GM20431 (cell line): Measurements from ENCODE around the gene DALRD3.

Source experiments
- in situ Hi-C: fragments of 300-500 bp; cut with MseI, MboI; formaldehyde crosslinking; loops from one replicate; pipeline ENCODE4 v1.15.0; 2020; ENCODE audit warnings: low sequenced_read_pairs; ENCODE audit not compliant: unreplicated experiment

Gene DALRD3

DNA sequence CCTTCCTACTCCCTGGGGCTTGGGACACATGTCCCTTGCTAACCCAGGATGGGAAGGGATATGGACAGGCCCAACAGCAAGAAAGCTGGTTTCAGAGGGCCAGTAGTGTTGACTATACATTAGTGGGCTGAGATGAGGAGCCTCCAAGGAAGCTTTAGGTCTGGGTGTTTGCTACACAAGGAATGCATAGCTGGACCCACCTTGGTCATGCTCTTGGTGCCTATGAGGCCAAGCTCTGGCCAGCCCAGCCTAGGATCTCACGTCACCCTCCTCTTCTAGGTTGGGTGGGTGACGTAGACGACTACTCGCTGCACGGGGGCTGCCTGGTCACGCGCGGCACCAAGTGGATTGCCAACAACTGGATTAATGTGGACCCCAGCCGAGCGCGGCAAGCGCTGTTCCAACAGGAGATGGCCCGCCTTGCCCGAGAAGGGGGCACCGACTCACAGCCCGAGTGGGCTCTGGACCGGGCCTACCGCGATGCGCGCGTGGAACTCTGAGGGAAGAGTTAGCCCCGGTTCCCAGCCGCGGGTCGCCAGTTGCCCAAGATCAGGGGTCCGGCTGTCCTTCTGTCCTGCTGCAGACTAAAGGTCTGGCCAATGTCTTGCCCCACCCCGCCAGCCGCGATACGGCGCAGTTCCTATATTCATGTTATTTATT lies 11.8 kb downstream of the DALRD3 start:
- in situ Hi-C loops, result no loop called here

DNA sequence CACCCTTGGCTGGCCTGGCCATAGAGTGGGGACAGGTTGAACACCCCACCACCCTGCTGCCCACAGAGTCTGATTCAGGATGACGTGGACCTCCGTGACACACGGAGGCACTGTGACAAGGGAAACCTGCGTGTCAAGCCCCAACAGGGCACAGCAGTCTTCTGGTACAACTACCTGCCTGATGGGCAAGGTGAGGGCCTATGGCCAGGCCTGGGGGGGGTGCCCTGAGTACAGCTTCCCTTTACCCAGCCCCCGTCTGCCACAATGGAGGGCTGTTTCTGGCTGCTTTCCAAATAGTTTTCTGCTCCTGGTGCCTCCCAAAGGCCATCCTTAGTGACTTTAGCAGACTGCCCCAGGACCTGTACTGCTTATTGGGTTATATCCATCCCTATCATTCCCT lies 12.4 kb downstream of the DALRD3 start:
- in situ Hi-C loops, result no loop called here

GRCh38 chr3:49005303-49005680 lies 13.1 kb downstream of the DALRD3 start:
- in situ Hi-C loops, result no loop called here

DNA sequence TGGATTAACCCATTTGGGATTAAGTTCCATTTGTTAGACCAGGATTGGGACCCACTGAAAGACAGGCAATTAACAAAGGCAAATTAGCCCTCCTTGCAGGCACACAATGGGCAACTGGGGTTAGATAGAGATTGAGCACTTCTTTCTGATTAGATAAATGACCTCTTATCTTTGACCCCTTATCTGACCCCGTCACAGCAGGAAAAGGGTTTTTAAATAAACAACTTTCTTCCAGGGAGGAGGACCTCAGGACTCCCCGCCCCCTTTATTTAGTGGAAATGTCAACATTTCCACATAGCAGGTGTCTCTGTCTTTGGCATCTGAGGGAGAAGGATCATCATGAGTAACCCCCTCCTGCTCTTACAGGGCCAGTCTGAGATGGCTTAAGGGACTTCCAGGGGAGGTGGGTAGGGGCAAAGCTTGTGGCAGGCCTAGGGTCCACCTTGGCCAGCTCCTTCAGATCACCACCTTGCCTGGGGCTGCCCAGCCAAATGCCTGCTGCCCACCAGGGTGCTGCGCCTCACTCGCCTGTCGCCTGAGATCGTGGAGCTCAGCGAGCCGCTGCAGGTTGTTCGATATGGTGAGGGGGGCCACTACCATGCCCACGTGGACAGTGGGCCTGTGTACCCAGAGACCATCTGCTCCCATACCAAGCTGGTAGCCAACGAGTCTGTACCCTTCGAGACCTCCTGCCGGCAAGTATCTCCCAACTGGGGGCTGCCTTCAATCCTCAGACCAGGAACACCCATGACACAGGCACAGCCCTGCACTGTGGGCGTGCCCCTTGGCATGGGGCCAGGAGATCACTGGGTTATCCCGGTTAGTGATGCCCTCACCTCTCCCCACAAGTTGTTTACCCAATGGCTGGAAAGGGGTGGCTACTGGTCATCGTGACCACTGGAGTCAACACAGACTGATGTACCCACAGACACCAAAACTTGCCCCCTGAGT lies 13.8 kb downstream of the DALRD3 start:
- in situ Hi-C loops, result no loop called here

- in situ Hi-C loops, result no loop called here
Measured at GRCh38 chr3:49001155-49001554, 17.2 kb downstream of the DALRD3 start.

- in situ Hi-C loops, result no loop called here
Measured at GRCh38 chr3:48999085-48999858, 19.1 kb downstream of the DALRD3 start.

DNA sequence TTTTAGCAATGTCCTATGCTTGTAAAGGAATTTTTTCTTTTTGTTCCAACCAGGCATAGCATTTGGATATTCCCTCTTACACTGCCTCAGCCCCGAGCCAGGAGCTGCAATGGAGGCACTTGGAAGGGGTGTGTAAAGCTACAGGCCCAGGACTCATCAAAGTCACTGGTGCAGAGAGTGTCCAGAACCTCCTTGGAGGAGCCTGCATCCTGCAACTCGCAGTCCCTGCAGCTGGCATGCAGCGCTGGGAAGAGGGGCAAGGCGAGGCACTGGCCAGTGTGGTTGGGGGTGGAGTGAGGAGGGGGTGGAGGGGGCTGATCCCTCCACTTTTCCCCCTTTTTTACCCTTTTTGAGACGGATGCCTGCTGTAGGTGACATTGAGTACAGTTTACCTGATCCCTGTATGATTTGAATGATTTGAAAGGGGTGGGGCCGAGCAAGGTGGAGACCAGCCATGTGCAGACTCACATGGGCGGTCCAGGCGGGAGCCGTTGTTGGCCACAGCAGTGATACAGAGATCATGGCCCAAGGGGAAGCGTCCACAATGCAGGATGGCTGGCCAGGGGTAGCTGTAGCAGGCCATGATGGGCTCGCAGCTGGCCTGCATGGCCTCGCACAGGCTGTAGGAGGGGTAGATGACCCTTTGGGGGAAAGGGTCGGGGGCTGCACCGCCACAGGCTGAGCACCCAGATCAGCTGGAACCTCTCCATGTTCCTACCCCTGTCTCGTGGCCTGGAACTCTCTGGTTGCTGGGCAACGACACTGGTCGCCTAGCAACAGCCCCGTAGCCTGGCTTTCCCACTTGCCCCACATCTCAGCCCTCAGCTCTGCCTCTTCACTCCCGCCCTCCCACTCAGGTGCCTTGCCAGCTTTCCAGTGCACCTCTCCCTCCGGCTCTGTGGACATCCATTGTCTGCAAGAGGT lies 20.4 kb downstream of the DALRD3 start:
- in situ Hi-C loops, result no loop called here

DNA sequence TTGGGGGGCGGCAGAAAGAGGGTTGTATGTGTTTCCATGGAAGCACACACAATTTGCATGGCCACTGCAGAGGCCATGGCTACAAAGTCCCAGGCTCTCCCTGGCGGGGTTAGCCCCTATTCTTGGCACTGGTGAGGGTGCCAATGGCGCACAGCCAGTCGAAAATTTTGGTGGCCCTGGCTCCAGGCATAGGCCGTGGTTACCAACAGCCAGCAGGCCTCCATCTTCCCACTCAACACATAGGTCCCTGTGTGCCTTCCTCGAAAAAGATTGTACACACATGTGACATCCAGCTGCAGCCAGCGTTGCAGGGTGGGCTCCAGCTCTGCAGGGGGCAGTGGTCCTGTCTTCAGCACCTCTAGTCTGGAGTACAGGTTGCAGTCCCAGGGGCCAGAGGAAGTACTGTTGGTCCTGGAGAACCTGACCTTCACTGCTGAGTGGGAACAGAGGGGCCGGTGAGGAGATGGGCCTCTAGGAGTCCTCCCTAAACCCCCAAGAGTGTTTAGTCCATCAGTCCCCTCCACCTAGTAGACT lies 21.2 kb downstream of the DALRD3 start:
- in situ Hi-C loops, result no loop called here

DNA sequence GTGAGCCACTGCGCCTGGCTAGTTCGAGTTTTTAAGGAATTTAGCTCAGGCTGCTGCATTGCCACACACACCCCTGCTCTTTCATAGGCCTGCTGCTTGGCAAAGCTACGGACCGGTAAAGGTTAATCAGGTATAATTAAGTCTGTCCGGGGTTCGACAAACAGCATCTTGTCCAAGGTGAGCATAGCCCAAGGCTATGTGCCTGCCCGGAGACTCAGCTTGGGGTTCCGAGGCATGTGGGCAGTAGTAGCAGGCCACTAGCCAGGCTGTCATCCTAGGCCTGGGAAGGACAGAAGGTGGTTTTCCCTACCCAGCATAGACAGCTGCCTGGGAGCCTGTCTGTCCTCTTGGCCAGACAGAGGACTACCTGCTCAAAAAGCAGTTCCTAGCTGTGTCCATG lies 21.7 kb downstream of the DALRD3 start:
- in situ Hi-C loops, result no loop called here

- in situ Hi-C loops, result no loop called here
Measured at GRCh38 chr3:48993834-48994233, 24.5 kb downstream of the DALRD3 start.

DNA sequence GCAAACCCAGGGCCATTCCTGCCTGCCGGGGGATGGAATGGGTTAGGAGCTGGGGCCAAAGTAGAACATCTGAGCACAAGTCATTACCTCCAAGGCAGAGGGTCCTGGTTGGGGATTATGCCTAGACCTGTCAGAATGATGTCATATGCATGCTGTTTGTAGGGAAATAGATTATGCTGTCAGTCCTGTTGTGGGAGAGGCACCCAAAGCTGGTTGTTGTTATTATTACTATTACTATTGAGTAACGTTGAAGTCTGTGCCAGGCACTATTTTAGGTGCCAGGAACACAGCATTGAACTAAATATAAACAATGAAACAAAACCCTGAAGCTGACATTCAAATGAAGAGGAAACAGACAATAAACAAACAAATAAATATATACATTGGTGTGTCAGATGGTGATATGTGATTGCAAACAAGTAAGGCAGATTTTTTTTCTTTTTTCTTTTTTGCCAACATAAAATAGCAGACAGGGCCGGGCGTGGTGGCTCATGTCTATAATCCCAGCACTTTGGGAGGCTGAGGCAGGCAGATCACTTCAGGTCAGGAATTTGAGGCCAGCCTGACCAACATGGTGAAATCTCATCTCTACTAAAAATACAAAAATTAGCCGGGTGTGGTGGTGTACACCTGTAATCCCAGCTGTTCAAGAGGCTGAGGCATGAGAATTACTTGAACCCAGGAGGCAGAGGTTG lies 26.4 kb downstream of the DALRD3 start:
- in situ Hi-C loops, result no loop called here

DNA sequence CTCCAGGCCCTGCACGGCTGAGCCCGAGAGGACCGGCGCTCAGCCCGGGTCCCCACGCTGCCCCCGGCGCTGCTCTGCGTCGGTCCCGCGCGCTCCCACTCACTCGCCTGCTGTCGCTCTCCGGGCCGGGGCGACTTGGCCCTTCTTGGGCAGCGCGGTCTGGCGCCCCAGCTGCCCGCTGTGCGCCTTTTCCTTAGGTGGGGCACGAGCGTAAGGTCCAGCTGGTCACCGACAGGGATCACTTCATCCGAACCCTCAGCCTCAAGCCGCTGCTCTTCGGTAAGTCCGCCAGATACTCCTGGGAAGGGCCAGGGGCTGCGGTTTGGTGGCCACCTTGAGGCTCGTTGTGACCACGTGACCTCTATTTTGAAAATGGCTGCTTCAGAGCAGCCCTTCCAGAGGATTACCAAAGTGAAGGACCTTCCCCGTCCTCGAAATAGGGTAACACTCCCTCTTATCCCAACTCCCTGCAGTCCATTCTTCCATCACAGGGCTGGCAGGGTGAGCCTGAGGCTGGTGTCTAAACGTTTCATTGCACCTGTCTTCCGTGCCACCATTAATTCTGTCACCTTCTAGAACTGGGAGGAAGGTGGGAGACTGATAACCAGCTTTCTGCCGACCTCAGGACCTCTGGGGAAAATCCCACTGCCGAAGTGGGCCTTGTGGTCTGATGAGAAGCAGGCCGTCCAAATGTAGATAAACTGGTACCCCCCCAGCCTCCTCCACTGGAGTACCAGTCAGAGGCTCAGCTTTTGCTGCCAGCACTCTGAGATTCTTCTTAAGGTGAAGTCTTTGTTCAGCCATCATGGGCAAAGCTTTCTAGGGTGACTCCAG lies 27.5 kb downstream of the DALRD3 start:
- in situ Hi-C loops, result no loop called here

DNA sequence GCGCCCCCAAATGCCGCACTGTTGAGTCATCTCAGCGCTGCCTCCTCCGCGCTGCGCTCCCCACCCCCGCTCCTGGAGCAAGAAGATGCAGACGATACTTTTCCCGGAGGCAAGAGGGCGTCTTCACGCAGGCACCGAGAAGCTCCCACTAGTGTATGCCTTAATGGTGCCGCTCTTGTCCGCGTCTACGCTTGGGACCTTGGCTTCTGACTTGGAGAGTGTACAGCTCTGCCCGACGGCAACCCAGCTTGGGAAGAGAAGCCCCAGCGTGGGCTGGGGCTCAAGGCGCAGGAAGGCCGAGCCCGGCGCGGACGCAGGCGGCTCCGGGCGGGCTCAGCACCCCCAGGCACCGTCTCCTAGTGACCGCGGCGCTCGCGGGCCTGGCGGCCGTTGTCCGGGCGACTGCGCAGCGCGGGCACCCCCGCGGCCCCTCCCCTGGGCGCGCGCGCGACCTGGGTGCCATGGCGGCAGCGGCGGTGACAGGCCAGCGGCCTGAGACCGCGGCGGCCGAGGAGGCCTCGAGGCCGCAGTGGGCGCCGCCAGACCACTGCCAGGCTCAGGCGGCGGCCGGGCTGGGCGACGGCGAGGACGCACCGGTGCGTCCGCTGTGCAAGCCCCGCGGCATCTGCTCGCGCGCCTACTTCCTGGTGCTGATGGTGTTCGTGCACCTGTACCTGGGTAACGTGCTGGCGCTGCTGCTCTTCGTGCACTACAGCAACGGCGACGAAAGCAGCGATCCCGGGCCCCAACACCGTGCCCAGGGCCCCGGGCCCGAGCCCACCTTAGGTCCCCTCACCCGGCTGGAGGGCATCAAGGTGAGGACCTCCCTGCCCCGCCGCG lies 28.4 kb downstream of the DALRD3 start, which contains the start of gene P4HTM:
Gene P4HTM, plus strand, starts transcription at position 446 of the 840 bp plus-strand sequence. Its CDS starts 16 bp downstream, at position 462.
- in situ Hi-C loops, result no loop called here

- in situ Hi-C loops, result no loop called here
Measured at GRCh38 chr3:48989126-48989795, 29.1 kb downstream of the DALRD3 start.

DNA sequence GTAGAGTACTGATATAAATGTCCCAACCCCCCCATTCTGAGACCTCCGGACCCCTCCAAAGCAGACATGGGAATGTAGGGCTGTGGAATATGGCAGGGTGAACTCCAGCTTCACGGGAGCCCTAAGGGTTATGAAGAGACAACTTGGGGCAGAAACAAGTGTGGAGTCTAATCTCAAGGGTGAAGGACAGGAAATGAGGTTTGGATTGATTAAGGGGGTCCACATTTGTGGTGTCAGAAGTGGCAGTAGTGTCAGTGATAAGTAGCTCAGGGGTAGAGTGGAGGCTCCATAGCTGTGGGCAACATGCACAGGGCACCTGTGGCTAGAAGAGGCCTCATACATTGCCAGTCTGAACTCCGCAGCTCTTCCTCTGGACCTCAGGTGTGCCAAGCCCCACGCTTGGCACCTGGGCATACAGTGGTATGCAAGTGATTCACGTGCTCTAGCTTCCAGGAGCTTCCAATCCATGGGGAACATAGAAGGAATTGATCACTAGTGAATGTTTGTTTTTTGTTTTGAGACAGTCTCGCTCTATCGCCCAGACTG lies 32.5 kb downstream of the DALRD3 start:
- in situ Hi-C loops, result no loop called here

DNA sequence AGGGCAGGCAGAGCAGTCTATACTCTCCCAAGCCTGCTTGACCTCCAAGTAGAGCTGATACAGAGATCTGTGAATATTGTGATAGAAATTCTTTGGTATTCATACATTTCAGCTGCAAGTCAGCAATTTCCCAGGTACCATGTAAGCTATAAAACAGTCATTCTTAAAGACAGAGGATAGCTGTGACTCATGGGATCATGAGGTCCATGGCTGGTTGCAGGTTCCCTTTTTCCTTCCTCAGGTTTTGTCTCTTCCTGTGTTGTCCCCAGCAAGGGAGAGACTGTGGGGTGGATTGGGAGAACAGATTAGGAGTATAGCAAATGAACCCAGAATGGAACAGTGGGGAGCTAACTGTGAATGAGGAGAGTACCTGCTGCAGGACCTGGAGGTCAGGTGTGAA lies 33.7 kb downstream of the DALRD3 start:
- in situ Hi-C loops, result no loop called here
